Measurements from ENCODE around the gene NRARP. TPM values are rescaled to one million over a fixed set of nuclear protein-coding genes. Genes with fewer than 3 reads are reported as not detected.

Gene NRARP
- total and polyA plus RNA-seq, 2 of the 13 experiments (the other 11 are each of a cell fraction or from before 2014, with no cell fraction given): 0.22 to 0.46 TPM

- TF ChIP-seq HOXA5 (CRISPR knock-in tag; IDR thresholded peaks at IDR 0.05) (peak; percentile 77; the same call in 1 of the 2 replicates), ZNF577 (CRISPR knock-in tag; IDR thresholded peaks at IDR 0.05; ENCODE audit: borderline replicate concordance, low read depth) (no peak), ZFAT (CRISPR knock-in tag; conservative IDR thresholded peaks at IDR 0.05) (no peak), CERS6 (CRISPR knock-in tag; IDR thresholded peaks at IDR 0.05) (no peak), SKI (IDR thresholded peaks at IDR 0.05; ENCODE audit: partially characterized antibody) (peak; percentile 40), ZNF205 (CRISPR knock-in tag; IDR thresholded peaks at IDR 0.05) (peak; percentile 35), ETV5 (CRISPR knock-in tag; IDR thresholded peaks at IDR 0.05; ENCODE audit: borderline replicate concordance) (peak; percentile 85), PHF21A (CRISPR knock-in tag; IDR thresholded peaks at IDR 0.05) (peak; percentile 94), SATB2 (CRISPR knock-in tag; IDR thresholded peaks at IDR 0.05) (no peak), MYPOP (CRISPR knock-in tag; IDR thresholded peaks at IDR 0.05) (peak; percentile 85), ZNF446 (CRISPR knock-in tag; IDR thresholded peaks at IDR 0.05) (no peak), ZBTB7B (CRISPR knock-in tag; IDR thresholded peaks at IDR 0.05) (peak; percentile 66), ZNF614 (CRISPR knock-in tag; IDR thresholded peaks at IDR 0.05; ENCODE audit: borderline replicate concordance) (no peak; the same call in 1 of the 2 replicates), TEAD2 (CRISPR knock-in tag; IDR thresholded peaks at IDR 0.05) (no peak), FOXM1 (CRISPR knock-in tag; IDR thresholded peaks at IDR 0.05) (no peak), TFAP4 (IDR thresholded peaks at IDR 0.05; ENCODE audit: borderline replicate concordance, low read depth) (peak; percentile 79), YEATS4 (CRISPR knock-in tag; IDR thresholded peaks at IDR 0.05; ENCODE audit: borderline replicate concordance) (peak; percentile 52; the same call in 1 of the 2 replicates), FOXC1 (CRISPR knock-in tag; IDR thresholded peaks at IDR 0.05; ENCODE audit: borderline replicate concordance) (no peak; the same call in 1 of the 2 replicates), SIN3B (IDR thresholded peaks at IDR 0.05; ENCODE audit: low read length) (no peak), ZMYM4 (CRISPR knock-in tag; IDR thresholded peaks at IDR 0.05) (0 out of 2 replicates have a peak, but pooled peaks have one; percentile 42)
These were observed 24.6 kb downstream of the NRARP start, which contains the start of gene TOR4A (continued) for GRCh38 chr9:137277329-137278041.
